Urinary bladder (tissue), 4 donors: Measurements from ENCODE around the gene ESPN. TPM values are rescaled to one million over a fixed set of nuclear protein-coding genes. Genes with fewer than 3 reads are reported as not detected.
"Not testable (repeated sequence)": the region's sequence is repeated elsewhere in the genome, so short reads cannot be mapped to it uniquely, and the experiment has no call there.

ENCODE experiments used
- DNase-seq: peaks from one replicate; pipeline ENCODE4 v3.0.0-alpha.2; 2015; ENCODE audit errors: extremely low spot score
- H3K27ac ChIP-seq: one replicate; pipeline ENCODE4 v1.5.1; 2013; ENCODE audit warnings: low read depth, mild to moderate bottlenecking, moderate library complexity
- H3K36me3 ChIP-seq: one replicate; pipeline ENCODE4 v1.6.1; 2013; ENCODE audit warnings: mild to moderate bottlenecking, moderate library complexity; ENCODE audit not compliant: insufficient read depth
- H3K4me1 ChIP-seq: one replicate; pipeline ENCODE4 v1.6.1; 2013; ENCODE audit warnings: mild to moderate bottlenecking, moderate library complexity; ENCODE audit not compliant: insufficient read depth
- H3K4me3 ChIP-seq: one replicate; pipeline ENCODE4 v1.5.1; 2013; ENCODE audit warnings: low read depth, low read length
- WGBS: extraction: QIAGEN DNeasy Blood & Tissue Kit; methylation state at CpG from one replicate; pipeline ENCODE4 v1.1.7; 2013; 5-methylcytosine and 5-hydroxymethylcytosine counted together
- polyA plus RNA-seq: library from polyadenylated mRNA; stranded (reverse); fragments of 200-250 nt; gene quantifications from one replicate; pipeline ENCODE4 v1.2.3, GENCODE V29; 2013
- total RNA-seq: library from RNA; depleted of rRNA; stranded (reverse); fragments of >200 nt; gene quantifications from one replicate; pipeline ENCODE4 v1.2.3, GENCODE V29; 2014
- donor health status: healthy with polysubstance abuse.
- donor health status: healthy.

Gene ESPN
- total and polyA plus RNA-seq, 2 donors = 0.53 to 0.58 TPM

DNA sequence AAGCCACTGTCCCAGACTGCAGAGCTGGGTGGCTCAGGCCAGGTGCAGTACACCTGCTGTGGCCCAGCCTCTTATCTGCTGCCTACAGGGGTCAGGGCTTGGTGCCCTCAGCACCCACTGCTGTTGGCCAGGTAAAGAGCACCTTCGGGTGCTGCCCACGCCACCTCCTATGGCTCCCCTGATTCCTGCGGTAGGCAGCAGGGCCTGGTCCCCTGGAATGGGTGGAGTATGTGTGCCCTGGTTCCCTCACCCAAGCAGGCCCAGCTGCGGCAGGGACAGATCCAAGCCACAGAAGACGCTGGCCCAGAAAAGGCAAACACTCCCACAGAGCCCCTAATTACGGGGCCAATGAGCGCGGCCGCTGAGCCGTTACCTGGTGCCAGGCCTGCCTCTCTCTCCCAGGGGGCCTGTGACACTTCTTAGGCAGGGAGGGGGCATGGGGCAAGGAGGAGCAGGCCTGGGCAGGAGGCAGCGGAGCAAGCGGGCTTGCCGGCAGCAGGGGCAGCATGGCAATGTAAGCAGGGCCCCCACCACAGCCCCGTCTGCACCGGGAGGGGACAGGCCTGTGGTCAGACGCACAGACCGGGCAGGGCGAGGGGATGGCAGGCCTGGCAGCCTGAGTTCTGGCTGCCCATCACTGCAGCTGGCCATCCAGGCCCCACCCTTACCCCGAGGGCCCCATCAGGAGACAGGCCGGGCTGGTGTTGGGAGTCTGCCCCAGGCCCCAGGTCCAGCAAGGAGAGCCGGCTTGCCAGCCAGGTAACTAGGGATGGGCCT, 19.0 kb downstream of the ESPN start:
- Histone ChIP-seq H3K4me1 (no peaks in the 10 kb centered on the region), H3K36me3 (no peaks in the 10 kb centered on the region), H3K4me3 (no peak overlapping the region), H3K27ac (no peak overlapping the region)
- DNase-seq = no peak
- 82% methylated on average over 21 of the region's 21 CpGs for WGBS

DNA sequence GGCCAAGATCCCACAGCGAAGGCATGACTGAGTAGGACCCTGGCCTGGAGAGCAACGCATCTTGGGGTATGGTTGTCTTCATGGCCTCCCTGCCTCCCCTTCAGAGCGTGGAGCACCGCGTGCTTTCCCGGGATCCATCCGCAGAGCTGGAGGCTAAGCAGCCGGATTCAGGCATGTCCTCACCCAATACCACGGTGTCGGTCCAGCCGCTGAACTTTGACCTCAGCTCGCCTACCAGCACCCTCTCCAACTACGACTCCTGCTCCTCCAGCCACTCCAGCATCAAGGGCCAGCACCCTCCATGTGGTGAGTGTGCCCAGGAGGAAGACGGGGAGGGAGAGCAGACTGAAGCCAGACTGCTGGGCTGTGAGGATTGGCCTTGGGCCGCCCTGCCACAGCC, 19.8 kb downstream of the ESPN start:
- no peak for DNase-seq
- H3K4me1 ChIP-seq = no peaks in the 10 kb centered on the region
- no peak overlapping the region for H3K27ac ChIP-seq
- H3K4me3 ChIP-seq = no peak overlapping the region
- H3K36me3 ChIP-seq = no peaks in the 10 kb centered on the region
- 86% methylated on average over 15 of the region's 15 CpGs for whole genome bisulfite sequencing

DNA sequence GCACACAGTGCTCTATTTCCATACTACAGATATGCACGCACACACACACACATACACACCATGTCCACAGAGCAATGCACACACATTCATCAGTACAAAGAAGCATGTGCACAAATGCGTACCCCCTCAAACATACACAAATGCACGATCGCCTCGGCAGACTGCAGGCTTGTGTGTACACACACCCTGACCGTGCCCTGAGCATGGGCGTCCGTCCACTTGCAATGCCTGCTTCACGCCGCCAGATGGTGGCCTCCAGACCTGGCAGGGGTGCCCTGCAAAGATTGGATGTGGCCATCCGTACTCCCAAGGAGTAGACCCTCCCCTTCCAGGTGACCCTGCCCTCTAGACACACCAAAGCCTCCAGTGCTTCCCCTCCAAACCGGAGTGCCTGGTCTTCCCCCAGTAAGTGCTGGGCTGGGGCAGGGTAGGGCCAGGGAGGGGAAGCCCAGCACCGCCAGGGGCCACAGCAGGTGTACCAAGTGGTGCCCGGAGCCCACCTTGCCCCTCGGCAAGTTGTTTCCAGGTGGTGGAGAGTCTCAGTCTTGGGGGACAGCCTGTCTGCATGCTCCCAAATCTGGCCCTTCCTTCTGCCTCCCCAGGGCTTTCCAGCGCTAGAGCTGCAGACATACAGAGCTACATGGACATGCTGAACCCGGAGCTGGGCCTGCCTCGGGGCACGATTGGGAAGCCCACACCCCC, 20.6 kb downstream of the ESPN start:
- no peaks in the 10 kb centered on the region for H3K4me1 ChIP-seq
- DNase-seq = no peak
- H3K27ac ChIP-seq = no peak overlapping the region
- no peaks in the 10 kb centered on the region for H3K36me3 ChIP-seq
- WGBS = 51% methylated on average over 19 of the region's 19 CpGs
- H3K4me3 ChIP-seq = no peak overlapping the region

DNA sequence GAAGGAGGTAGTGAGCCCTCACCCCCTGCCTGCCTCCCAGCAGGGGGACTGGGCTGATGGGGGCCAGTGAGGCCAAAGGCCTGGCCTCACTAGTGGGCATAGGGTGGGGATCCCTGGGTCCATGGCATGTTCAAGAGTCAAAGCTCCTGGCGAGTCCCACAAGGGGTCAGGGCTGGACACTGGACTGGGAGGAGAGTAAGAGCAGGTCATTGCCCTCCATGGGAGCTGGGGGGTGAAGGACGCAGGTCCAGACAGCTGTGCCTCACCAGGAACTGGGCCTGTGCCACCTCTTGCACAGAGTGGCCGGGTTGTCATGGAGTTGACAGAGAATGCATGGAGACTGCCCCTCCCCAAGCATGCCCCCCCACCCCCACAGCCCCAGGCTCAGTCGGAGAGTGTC, 21.4 kb downstream of the ESPN start:
- WGBS = 78% methylated on average over 4 of the region's 4 CpGs
- H3K36me3 ChIP-seq, H3K27ac ChIP-seq, H3K4me1 ChIP-seq, DNase-seq, H3K4me3 ChIP-seq: not testable (repeated sequence)

DNA sequence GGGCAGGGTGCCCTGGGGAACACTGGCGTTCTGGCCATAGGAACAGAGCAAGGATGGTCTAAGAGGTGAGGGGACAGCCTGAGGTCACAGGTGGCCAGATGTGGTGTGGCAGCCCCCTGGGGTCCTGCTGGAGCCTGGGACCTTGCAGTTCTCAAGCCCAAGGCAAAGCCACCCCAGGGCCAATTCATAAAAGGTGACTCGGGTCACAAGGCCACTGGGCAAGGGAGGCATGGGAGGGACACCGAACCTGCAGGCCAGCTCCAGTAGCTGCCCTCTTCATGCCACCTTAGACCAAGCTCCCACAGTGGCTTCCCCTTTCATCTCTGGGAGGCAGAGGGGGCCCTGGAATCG, 22.1 kb downstream of the ESPN start:
- Histone ChIP-seq H3K36me3 (no peaks in the 10 kb centered on the region), H3K4me3 (no peak overlapping the region), H3K4me1 (no peaks in the 10 kb centered on the region), H3K27ac (no peak overlapping the region)
- 65% methylated on average over 4 of the region's 4 CpGs for WGBS
- DNase-seq = no peak

DNA sequence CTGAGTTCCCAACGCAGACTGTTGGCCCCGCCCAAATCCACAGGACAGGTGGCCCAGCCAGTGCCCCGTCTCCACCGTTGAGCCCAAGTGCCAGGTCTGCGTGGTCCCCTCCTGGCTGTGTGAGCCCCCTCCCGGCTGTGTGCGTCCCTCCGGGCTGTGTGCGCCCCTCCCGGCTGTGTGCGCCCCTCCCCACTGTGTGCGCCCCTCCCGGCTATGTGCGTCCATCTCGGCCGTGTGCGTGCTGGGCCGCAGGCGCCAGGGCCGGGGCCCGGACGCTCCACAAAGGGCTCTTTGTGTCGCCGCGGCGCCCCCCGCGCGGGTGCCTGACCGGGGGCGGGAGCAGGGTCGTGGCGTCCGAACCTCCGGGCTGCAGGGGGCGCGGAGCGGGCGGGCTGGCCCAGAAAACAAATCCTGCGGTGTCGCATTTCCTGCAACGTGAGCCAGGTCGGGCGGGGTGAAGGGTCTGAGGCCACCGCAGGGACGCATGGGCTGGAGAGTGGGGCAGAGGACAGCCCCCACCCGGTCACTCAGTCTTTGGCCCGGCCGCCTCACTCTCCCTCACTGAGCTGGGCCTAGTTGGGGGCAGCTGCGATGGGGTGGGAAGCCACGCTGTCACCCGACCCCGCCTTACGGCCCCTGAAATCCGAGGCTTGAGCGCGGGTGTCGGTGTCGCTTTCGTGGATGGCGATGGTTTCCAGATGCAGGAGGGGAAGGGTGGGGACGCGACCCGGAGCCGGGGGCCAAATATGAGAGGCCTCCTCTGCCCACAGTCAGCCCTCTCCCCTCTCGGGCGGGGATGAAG, 22.6 kb downstream of the ESPN start:
- Histone ChIP-seq H3K36me3 (no peaks in the 10 kb centered on the region), H3K4me1 (no peaks in the 10 kb centered on the region), H3K4me3 (peak overlapping the region; percentile 17), H3K27ac (no peak overlapping the region)
- no peak for DNase-seq
- WGBS = 3% methylated on average over 67 of the region's 67 CpGs

DNA sequence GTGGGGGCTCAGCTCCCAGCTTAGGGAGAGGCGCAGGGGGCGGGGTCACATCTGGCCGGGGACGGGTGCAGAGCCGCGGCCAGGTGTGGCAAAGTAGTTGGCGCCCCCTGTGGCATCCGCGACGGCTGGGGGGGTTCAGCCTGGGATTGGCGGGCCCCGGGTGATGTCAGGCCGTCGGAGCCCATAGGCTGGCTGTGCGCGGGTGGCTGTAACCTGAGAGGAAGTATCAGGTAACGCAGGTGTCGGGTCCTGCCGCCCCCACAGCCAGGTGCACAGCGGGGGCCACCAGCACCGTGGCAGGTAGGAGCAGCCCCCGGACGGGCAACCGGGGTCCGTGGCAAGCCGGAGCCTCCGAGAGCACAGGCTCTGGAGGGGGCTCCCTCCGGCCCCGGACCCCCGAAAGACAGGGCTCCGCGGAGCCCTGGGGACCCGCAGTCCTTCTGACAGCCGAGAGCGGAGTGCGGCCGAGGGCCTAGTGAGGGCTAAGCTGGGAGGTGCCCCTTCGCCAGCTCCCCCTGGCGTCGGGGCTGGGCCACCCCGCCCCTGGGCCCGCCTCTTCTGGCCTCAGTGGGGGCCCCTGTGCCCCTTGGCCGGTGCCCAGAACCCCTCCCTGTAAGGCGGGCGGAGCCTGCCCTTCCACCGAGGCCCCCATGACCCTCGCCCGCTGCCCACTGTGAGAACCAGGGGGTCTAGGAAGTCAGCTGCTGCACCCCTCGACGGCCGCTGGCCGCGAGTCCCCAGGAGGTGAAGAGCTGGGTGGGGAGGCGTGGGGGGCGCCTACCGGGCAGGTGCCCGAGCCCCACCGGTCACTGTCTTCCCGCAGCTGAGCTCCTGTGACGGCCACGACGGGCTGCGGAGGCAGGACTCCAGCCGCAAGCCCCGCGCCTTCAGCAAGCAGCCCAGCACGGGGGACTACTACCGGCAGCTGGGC, 23.5 kb downstream of the ESPN start:
- Histone ChIP-seq H3K4me3 (no peak overlapping the region), H3K27ac (no peak overlapping the region), H3K4me1 (no peaks in the 10 kb centered on the region), H3K36me3 (no peaks in the 10 kb centered on the region)
- WGBS = 1% methylated on average over 68 of the region's 68 CpGs
- no peak for DNase-seq

DNA sequence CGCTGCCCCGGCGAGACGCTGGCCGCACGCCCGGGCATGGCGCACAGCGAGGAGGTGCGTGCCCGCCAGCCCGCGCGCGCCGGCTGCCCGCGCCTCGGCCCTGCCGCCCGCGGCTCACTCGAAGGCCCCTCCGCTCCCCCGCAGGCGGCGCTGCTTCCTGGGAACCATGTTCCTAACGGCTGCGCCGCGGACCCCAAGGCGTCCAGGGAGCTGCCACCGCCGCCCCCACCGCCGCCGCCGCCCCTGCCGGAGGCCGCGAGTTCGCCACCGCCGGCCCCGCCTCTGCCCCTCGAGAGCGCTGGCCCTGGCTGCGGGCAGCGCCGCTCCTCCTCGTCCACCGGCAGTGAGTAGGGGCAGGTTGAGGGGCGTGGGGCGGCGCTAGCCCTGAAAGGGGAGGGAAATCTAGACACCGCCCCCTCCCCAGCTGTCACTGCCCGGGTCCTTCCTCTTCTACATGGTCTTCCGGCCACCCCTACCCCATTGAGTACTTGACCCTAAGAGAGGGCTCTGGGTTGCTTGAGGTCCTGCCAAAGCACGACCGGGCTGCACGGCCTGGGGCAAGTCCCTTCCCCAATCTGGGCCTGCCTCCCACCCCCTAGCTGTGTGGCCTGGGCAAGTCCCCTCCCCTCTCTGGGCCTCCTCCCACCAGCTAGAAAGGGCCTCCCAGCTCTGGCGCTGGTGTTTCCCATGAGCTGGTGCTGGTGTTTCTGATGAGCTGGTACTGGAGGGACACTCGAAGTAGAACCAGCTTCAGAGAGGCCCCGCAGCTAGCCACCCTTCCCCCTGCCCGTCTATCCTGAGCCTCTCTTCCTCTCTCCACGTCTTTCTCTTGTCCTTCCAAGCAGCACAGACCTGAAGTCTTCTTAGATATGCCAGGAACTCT, 24.4 kb downstream of the ESPN start:
- Histone ChIP-seq H3K36me3 (no peaks in the 10 kb centered on the region), H3K27ac (no peak overlapping the region), H3K4me1 (no peaks in the 10 kb centered on the region), H3K4me3 (no peak overlapping the region)
- WGBS = 4% methylated on average over 66 of the region's 66 CpGs
- DNase-seq = no peak

DNA sequence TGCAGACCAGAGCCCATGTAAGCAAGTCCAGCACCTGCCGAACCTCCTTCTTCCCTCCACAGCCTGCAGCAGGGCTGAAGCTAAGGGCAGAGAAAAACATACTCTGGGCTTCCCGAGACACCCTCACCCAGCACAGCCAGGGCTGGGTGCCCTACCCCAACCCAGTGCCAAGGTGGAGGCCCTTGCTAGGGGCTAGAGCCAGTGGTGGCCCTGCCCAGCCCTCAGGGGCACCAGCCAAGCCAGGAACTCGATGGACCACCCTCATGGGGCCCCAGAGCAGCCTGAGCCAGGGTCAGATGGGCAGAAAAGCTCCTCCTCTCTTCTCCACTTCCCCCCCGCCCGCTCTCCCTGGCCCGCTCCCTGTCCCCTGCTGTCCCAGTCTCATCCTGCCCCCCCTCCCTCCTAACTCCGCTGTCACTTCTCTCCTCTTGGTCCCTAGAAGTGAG, 25.5 kb downstream of the ESPN start:
- DNase-seq = no peak
- Histone ChIP-seq H3K36me3 (no peaks in the 10 kb centered on the region), H3K4me1 (no peaks in the 10 kb centered on the region), H3K4me3 (no peak overlapping the region), H3K27ac (no peak overlapping the region)
- 28% methylated on average over 7 of the region's 7 CpGs for WGBS

DNA sequence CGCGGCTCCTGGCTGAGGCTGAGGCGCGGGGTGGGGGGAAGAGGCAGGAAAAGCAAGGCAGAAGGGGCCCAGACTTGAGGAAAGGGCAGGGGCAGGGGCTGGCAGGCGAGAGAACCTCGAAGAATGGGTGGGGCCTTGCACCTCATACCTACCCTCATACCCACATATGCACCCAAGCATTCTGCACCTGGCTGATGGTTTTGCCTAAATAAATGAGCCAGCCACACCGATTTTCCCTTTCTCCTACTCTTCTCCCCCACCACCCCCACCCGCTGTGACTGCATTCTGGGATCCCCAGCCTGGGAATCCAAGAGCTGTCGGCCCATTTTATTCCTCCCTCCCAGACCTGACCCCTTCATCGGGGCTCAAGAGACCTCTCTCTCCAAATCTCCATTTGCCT, 25.9 kb downstream of the ESPN start:
- 40% methylated on average over 10 of the region's 10 CpGs for WGBS
- DNase-seq, H3K4me3 ChIP-seq, H3K27ac ChIP-seq, H3K4me1 ChIP-seq, H3K36me3 ChIP-seq: not testable (repeated sequence)

DNA sequence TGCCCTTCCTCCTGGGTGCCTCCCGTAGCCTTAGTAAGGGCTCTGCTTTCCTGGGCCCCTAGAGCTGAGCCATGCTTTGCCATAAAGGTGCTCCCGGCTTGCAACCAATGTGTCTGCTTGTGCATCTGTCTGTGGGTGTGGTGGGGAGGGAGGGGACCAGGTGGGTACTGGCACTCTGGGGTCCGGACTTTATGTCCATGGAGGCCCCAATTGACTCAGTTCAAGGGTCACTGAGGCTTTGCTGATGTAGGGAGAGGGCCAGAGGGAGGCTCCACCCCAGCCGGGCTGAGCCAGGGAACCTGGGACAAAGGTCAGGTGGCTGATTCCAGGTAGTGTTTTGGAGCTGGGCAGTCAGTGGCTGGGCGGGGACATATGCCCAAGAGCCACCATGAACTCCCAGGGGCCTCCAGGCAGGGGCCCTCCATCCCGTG, 26.4 kb downstream of the ESPN start:
- Histone ChIP-seq H3K4me1 (no peaks in the 10 kb centered on the region), H3K27ac (no peak overlapping the region), H3K36me3 (no peaks in the 10 kb centered on the region), H3K4me3 (no peak overlapping the region)
- DNase-seq = no peak
- 64% methylated on average over 6 of the region's 6 CpGs for WGBS
